SK-MEL-5 (cell line): Measurements from ENCODE around the gene FSIP2. TPM values are rescaled to one million over a fixed set of nuclear protein-coding genes. Genes with fewer than 3 reads are reported as not detected.
"Not testable (repeated sequence)": the region's sequence is repeated elsewhere in the genome, so short reads cannot be mapped to it uniquely, and the experiment has no call there.

ENCODE experiments used
- DNase-seq: peaks from one replicate; pipeline ENCODE4 v3.0.0-alpha.2; 2016; ENCODE audit warnings: low read depth, low spot score
- in situ Hi-C: cut with HindIII; loops from 2 replicates; pipeline ENCODE4 v1.10.0; 2016; ENCODE audit warnings: low sequenced_read_pairs, high pct_unique_total_duplicates, low pct_unique_long_range_greater_than_20kb
- total RNA-seq: library from RNA; depleted of rRNA; stranded (reverse); fragments of >200 nt; shearing (Covaris generic); gene quantifications from 2 replicates; pipeline ENCODE4 v1.2.3, GENCODE V29; 2014

The FSIP2 gene
- total RNA-seq, 1 experiment from 2014 or later = not detected

DNA sequence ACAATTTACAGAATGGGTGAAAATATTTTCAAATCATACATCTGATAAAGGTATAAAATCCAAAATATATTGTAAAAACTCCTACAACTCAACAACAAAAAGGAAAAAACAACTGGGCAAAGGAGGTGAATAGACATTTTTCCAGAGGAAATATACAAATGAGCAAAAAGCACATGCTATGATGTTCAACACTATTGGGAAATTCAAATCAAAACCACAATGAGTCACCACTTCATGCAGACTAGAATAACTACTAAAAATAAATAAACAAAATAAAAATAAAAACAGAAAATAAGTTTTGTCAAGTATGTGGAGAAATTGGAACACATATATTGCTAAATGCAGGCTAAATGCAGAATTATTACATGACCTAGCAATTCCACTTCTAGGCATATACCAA is 120.9 kb downstream of the FSIP2 start:
- in situ Hi-C loops = no loop called here
- DNase-seq = no peak

DNA sequence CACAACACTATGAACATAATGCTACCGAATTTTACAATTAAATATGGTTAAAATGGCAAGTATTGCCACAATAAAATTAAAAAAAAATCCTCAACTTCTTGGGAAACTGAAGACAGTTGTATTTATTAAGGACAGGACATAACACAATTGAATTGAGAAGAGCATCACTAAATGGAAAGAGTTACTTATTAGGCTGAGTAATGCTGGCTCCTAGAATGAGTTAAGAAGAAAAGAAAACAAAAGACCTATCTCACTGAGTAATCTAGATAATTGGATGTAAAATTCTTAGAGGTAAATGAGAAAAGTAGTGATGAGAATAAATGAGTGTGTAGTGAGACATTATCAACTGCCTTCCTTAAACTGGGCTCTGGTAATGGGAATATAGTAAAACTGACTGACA is 121.7 kb downstream of the FSIP2 start:
- in situ Hi-C loops = no loop called here
- no peak for DNase-seq

DNA sequence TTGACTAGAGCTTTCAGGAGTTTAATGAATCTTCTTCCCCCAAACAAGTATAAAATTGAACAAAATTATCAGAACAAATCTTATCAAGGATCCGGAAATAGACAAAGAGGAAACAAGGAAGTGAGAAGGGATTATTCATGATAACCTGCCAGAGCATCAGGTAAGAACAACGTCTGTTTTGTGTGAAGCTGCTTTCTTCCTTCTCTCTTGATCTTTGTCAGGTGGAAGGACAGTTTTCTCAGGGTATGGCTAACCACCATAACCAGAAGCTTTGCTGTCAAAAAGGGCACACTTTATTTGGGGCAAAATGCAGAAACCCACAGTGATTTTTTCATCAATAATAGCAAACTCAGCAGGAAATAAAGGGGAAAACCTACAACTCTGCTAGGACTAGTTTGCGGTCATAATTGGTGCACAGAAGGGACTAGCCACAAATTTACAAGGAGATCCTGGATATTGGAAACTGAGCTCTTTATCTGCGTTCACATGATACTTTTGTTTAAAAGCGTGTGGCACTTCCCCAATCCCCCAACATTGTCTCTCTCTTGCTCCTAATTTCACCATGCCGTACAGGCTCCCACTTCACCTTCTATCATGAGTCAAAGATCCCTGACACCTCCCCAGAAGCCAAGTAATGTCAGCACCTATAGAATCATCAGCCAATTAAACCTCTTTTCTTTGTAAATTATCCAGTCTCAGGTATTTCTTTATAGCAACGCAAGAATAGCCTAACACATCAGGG is 124.2 kb downstream of the FSIP2 start:
- no peak for DNase-seq
- in situ Hi-C loops = no loop called here

GRCh38 chr2:185864468-185865260 is 126.1 kb downstream of the FSIP2 start:
- peak; percentile 26 for DNase-seq
- in situ Hi-C loops = not testable (repeated sequence)

GRCh38 chr2:185875136-185875931 is 136.7 kb downstream of the FSIP2 start:
- in situ Hi-C loops = no loop called here
- DNase-seq = no peak

DNA sequence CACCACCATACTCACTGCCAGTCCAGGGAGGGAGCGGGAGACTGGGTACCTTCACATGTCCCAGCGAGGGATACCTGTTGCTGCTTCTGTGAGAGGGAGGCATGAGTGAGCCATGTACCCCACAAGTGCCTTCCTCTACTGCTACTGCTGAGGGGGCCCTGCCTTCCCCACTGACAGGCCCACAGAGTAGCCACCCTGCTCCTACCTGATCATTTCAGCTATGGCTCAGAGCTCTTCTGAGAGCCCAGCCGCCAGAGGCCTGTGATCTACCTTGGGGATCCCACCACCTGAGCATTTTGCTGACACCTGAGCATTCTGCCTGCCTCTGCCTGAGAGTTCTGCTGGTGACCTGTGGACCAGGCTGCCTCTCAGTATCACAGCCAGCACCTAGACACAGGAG is 137.6 kb downstream of the FSIP2 start:
- no peak for DNase-seq
- in situ Hi-C loops = no loop called here

DNA sequence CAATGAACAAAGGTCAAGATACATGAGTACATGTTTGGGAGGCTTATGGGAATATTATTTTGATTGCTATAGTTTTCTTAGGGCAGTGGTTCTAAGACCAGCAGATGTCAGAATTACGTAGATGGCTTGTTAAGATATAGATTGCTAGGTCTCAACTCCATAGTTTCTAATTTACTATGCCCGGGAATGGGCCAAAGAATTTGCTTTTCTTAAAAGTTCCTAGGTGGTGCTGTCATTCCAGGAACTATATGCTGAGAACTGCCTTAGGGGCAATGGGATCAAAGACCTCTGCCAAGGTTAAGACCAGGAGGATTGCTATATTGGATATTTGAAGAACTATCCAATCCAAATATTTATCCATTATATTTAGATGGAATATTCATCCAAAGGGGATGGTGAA is 141.8 kb downstream of the FSIP2 start:
- no peak for DNase-seq
- in situ Hi-C loops = no loop called here
